Breast epithelium (tissue), 3 donors: ENCODE results near the gene SKOR1.

Experiments used
- POLR2AphosphoS5 ChIP-seq, 3 donors: sonication (generic); formaldehyde crosslinking; IDR thresholded peaks; one replicate each; pipeline ENCODE4 v1.6.1; 2017; ENCODE audit warnings: antibody characterized with exemption in 3 of 3
- TF ChIP-seq, protein P1 (sequence below), 3 donors: fragments of 450-650 bp; IDR thresholded peaks; one replicate each; pipeline ENCODE4 v1.5.1; 2016 to 2017; ENCODE audit warnings: antibody characterized with exemption in 3 of 3, mild to moderate bottlenecking in 3 of 3, moderate library complexity in 3 of 3

DNA sequence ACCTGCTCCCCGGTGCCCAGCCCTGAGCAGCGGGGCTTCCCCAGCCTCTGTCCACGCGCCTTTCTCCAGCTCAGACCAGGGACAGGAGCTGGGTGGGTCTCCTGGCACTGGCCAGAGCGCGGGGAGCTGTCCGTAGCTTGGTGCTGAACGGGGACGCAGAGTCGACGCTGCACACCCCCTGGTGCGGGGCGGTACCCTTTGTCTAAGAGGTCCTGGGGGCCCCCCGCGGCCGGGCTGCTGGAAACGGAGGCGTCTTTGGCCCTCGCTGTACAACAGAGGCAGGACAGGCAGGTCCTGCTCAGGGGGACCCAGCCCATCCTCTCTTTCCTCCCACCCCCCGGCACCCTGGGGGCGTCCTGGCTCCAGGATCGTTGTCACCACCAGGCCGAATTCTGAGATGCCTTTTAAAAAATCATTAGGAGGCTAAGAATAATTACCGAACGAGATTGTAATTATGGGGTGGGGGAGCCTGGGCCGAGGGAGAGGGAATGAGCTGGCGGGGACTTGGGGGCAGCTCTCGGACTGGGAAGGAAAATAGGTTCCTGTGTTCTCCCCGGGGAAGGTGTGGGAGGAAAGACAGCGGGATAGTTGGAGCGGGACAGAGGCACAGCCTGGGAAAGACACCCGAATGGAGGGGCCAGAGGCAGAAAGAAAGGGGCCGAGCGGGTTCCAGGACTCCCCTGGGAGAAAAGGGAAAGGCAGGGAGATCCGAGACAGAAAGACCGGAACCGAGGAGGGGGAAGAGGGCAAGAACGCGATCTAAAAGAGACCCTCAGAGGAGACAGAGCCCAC, 4.1 kb upstream of the SKOR1 start:
- TF ChIP-seq, protein P1, sequence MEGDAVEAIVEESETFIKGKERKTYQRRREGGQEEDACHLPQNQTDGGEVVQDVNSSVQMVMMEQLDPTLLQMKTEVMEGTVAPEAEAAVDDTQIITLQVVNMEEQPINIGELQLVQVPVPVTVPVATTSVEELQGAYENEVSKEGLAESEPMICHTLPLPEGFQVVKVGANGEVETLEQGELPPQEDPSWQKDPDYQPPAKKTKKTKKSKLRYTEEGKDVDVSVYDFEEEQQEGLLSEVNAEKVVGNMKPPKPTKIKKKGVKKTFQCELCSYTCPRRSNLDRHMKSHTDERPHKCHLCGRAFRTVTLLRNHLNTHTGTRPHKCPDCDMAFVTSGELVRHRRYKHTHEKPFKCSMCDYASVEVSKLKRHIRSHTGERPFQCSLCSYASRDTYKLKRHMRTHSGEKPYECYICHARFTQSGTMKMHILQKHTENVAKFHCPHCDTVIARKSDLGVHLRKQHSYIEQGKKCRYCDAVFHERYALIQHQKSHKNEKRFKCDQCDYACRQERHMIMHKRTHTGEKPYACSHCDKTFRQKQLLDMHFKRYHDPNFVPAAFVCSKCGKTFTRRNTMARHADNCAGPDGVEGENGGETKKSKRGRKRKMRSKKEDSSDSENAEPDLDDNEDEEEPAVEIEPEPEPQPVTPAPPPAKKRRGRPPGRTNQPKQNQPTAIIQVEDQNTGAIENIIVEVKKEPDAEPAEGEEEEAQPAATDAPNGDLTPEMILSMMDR (IDR thresholded peaks at IDR 0.05) = no peak
- no peak for TF ChIP-seq POLR2AphosphoS5 (IDR thresholded peaks at IDR 0.05)
